ENCODE data around the gene MUSTN1. TPM values are rescaled to one million over a fixed set of nuclear protein-coding genes. Genes with fewer than 3 reads are reported as not detected.

The MUSTN1 gene
- total and polyA plus RNA-seq, 2 experiments from 2014 or later, result 1.2 to 1.4 TPM

DNA sequence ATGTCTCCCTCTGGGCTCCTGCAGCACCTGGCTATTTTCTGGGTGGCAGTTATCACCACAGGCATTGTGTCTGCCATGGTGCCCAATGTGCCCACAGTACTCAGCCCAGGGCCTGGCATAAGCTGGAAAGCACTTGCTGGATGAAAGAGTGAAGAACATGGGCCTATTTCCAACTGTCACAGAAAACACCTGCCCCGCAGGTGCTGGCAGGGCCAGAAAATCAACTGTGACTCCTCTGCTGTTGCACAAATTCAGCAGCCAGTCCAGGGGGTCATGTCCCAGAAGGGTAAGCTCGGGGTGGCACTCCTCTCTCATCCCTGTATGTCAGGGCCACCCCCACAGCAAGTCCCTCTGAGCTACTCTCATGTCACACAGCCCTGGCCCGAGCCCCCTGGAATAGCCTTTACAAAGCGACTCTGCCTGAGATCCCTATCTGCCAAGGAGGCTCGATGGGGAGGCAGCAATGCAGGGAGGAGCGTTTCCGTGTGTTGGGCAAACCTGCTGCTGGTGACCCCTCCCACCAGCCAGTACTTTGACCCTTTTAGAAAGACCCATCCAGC is 23.3 kb downstream of the MUSTN1 start:
- no peak overlapping the region for H3K4me2 ChIP-seq
- no peaks in the 10 kb centered on the region for H3K36me3 Mint-ChIP-seq (ENCODE audit: low read depth)
- DNase-seq (ENCODE audit: low spot score) (no peak), ATAC-seq (no peak)
- no peaks in the 10 kb centered on the region for H4K20me1 ChIP-seq (replicated peaks; ENCODE audit: insufficient read depth)
- H3K79me2 ChIP-seq (replicated peaks; ENCODE audit: insufficient read depth), result no peaks in the 10 kb centered on the region
- H2AFZ ChIP-seq, result no peak overlapping the region
- TF ChIP-seq ZNF114 (CRISPR knock-in tag; IDR thresholded peaks at IDR 0.05) (no peak), STAT1 (IDR thresholded peaks at IDR 0.05; ENCODE audit: unreplicated experiment) (no peak), CREB1 (CRISPR knock-in tag; IDR thresholded peaks at IDR 0.05; ENCODE audit: low read depth) (no peak), POLR2AphosphoS5 (IDR thresholded peaks at IDR 0.05; ENCODE audit: low read depth) (no peak), EZH2phosphoT487 (IDR thresholded peaks at IDR 0.05; ENCODE audit: unreplicated experiment) (no peak), EZH2 (IDR thresholded peaks at IDR 0.05; ENCODE audit: low read depth, unreplicated experiment) (no peak), NANOG (IDR thresholded peaks at IDR 0.05; ENCODE audit: borderline replicate concordance) (no peak), JUNB (IDR thresholded peaks at IDR 0.05; ENCODE audit: unreplicated experiment) (no peak), ZNF331 (CRISPR knock-in tag; IDR thresholded peaks at IDR 0.05; ENCODE audit: low read depth) (no peak)
- TF ChIP-seq, protein P1, sequence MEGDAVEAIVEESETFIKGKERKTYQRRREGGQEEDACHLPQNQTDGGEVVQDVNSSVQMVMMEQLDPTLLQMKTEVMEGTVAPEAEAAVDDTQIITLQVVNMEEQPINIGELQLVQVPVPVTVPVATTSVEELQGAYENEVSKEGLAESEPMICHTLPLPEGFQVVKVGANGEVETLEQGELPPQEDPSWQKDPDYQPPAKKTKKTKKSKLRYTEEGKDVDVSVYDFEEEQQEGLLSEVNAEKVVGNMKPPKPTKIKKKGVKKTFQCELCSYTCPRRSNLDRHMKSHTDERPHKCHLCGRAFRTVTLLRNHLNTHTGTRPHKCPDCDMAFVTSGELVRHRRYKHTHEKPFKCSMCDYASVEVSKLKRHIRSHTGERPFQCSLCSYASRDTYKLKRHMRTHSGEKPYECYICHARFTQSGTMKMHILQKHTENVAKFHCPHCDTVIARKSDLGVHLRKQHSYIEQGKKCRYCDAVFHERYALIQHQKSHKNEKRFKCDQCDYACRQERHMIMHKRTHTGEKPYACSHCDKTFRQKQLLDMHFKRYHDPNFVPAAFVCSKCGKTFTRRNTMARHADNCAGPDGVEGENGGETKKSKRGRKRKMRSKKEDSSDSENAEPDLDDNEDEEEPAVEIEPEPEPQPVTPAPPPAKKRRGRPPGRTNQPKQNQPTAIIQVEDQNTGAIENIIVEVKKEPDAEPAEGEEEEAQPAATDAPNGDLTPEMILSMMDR (conservative IDR thresholded peaks at IDR 0.05; ENCODE audit: low read depth in 2 of 2), result no peak
- TF ChIP-seq, protein P2, sequence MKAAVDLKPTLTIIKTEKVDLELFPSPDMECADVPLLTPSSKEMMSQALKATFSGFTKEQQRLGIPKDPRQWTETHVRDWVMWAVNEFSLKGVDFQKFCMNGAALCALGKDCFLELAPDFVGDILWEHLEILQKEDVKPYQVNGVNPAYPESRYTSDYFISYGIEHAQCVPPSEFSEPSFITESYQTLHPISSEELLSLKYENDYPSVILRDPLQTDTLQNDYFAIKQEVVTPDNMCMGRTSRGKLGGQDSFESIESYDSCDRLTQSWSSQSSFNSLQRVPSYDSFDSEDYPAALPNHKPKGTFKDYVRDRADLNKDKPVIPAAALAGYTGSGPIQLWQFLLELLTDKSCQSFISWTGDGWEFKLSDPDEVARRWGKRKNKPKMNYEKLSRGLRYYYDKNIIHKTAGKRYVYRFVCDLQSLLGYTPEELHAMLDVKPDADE (IDR thresholded peaks at IDR 0.05), result no peak
- no peak overlapping the region for H3K4me3 Mint-ChIP-seq
- H3K27ac ChIP-seq (ENCODE audit: low read depth), result no peak overlapping the region
- peaks cover 9% of the 10 kb centered on the region for H3K27me3 Mint-ChIP-seq (ENCODE audit: insufficient read depth, low read depth, poor library complexity)
- H3K4me1 Mint-ChIP-seq, result no peaks in the 10 kb centered on the region; the same call in 2 of the 3 replicates
- H3K4me3 ChIP-seq, result no peak overlapping the region
- 0 out of 2 replicates have a peak, but pooled peaks cover 4% of the 10 kb centered on the region for H3K9me2 ChIP-seq (ENCODE audit: insufficient read depth)
- H3K9me3 Mint-ChIP-seq, result no peaks in the 10 kb centered on the region
- no peaks in the 10 kb centered on the region for H3K4me1 ChIP-seq (ENCODE audit: insufficient read depth)
- no peaks in the 10 kb centered on the region for H3K27me3 ChIP-seq (ENCODE audit: insufficient read depth)
- no peaks in the 10 kb centered on the region for H3F3A ChIP-seq (replicated peaks; ENCODE audit: low read depth)
- no peaks in the 10 kb centered on the region for H3K36me3 ChIP-seq (ENCODE audit: insufficient read depth)
- H3K27ac Mint-ChIP-seq, result no peak overlapping the region

DNA sequence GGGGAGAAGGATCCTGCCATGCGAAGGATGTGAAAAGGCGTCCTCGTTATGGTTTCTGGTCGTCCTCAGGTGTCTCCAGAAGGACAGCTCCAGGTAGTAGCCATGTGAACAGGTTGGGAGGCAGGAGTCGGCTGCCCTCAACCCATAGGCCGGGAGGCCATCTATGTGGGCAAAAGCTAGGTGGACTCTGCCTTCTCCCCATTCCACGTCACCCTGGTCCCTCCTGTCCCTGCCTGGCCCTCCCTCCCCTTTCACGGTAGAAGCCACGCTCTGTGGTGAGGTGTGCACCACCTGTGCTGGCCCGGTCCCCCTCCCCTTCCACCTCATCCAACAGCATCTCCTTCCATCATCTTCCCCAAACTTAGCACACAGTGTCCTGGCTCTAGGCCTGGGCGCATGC is 23.9 kb downstream of the MUSTN1 start:
- Mint-ChIP-seq H3K27me3 (ENCODE audit: insufficient read depth, low read depth, poor library complexity) (peaks cover 9% of the 10 kb centered on the region), H3K4me1 (no peaks in the 10 kb centered on the region; the same call in 2 of the 3 replicates), H3K9me3 (no peaks in the 10 kb centered on the region), H3K36me3 (ENCODE audit: low read depth) (no peaks in the 10 kb centered on the region), H3K4me3 (no peak overlapping the region), H3K27ac (no peak overlapping the region)
- H3K4me3 ChIP-seq, result no peak overlapping the region
- no peak overlapping the region for H2AFZ ChIP-seq
- H3F3A ChIP-seq (replicated peaks; ENCODE audit: low read depth), result no peaks in the 10 kb centered on the region
- no peaks in the 10 kb centered on the region for H3K79me2 ChIP-seq (replicated peaks; ENCODE audit: insufficient read depth)
- H3K27ac ChIP-seq (ENCODE audit: low read depth), result no peak overlapping the region
- ATAC-seq (no peak), DNase-seq (ENCODE audit: low spot score) (no peak)
- TF ChIP-seq, protein P1 (conservative IDR thresholded peaks at IDR 0.05; ENCODE audit: low read depth in 2 of 2), result no peak
- TF ChIP-seq EZH2phosphoT487 (IDR thresholded peaks at IDR 0.05; ENCODE audit: unreplicated experiment), result no peak
- H3K27me3 ChIP-seq (ENCODE audit: insufficient read depth), result no peaks in the 10 kb centered on the region
- no peak overlapping the region for H3K4me2 ChIP-seq
- no peaks in the 10 kb centered on the region for H3K4me1 ChIP-seq (ENCODE audit: insufficient read depth)
- no peaks in the 10 kb centered on the region for H4K20me1 ChIP-seq (replicated peaks; ENCODE audit: insufficient read depth)
- H3K9me2 ChIP-seq (ENCODE audit: insufficient read depth), result 0 out of 2 replicates have a peak, but pooled peaks cover 4% of the 10 kb centered on the region
- no peaks in the 10 kb centered on the region for H3K36me3 ChIP-seq (ENCODE audit: insufficient read depth)

Measured in GM23338 (cell line).